Ascending aorta (tissue), 2 donors: ENCODE data around the gene NSUN6. TPM values are rescaled to one million over a fixed set of nuclear protein-coding genes. Genes with fewer than 3 reads are reported as not detected.

Experiments
- DNase-seq, 2 donors: peaks; one replicate each; pipeline ENCODE4 v3.0.0-alpha.2; 2019; ENCODE audit warnings: low spot score in 2 of 2
- H3K27ac ChIP-seq, 2 donors: fragments of 200-600 bp; sonication (generic); one replicate each; pipeline ENCODE4 v1.5.1; 2016 to 2017; ENCODE audit warnings: mild to moderate bottlenecking in 1 of 2
- H3K27me3 ChIP-seq: fragments of 200-600 bp; sonication (generic); one replicate; pipeline ENCODE4 v1.5.1; 2017
- H3K36me3 ChIP-seq, 2 donors: fragments of 200-600 bp; sonication (generic); one replicate each; pipeline ENCODE4 v1.5.1; 2016
- H3K4me1 ChIP-seq, 2 donors: fragments of 200-600 bp; sonication (generic); one replicate each; pipeline ENCODE4 v1.5.1; 2016 to 2017; ENCODE audit warnings: mild to moderate bottlenecking in 1 of 2
- H3K4me3 ChIP-seq, 2 donors: fragments of 200-600 bp; sonication (generic); one replicate each; pipeline ENCODE4 v1.5.1; 2016 to 2017; ENCODE audit warnings: mild to moderate bottlenecking in 1 of 2
- H3K9me3 ChIP-seq, 2 donors: fragments of 200-600 bp; sonication (generic); one replicate each; pipeline ENCODE4 v1.5.1; 2016
- intact Hi-C: fragments of 100-400 bp; cut with DNase I; formaldehyde crosslinking; loops from one replicate; pipeline ENCODE4 v1.15.1; 2023
- total RNA-seq: library from RNA; depleted of rRNA; stranded (reverse); fragments of >200 nt; gene quantifications from one replicate; pipeline ENCODE4 v1.1.0, GENCODE V29; 2016
- TF ChIP-seq, protein P1 (sequence below), 3 experiments: fragments of 200-600 bp in 2 of 3; fragments of 450-650 bp in 1 of 3; sonication (generic) in 2 of 3; IDR thresholded peaks; one replicate each; pipeline ENCODE4 v1.5.1; 2016 to 2019; ENCODE audit warnings: antibody characterized with exemption in 3 of 3, mild to moderate bottlenecking in 1 of 3, moderate library complexity in 1 of 3

Gene NSUN6, protein sequence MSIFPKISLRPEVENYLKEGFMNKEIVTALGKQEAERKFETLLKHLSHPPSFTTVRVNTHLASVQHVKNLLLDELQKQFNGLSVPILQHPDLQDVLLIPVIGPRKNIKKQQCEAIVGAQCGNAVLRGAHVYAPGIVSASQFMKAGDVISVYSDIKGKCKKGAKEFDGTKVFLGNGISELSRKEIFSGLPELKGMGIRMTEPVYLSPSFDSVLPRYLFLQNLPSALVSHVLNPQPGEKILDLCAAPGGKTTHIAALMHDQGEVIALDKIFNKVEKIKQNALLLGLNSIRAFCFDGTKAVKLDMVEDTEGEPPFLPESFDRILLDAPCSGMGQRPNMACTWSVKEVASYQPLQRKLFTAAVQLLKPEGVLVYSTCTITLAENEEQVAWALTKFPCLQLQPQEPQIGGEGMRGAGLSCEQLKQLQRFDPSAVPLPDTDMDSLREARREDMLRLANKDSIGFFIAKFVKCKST
- total RNA-seq = 5.4 TPM

DNA sequence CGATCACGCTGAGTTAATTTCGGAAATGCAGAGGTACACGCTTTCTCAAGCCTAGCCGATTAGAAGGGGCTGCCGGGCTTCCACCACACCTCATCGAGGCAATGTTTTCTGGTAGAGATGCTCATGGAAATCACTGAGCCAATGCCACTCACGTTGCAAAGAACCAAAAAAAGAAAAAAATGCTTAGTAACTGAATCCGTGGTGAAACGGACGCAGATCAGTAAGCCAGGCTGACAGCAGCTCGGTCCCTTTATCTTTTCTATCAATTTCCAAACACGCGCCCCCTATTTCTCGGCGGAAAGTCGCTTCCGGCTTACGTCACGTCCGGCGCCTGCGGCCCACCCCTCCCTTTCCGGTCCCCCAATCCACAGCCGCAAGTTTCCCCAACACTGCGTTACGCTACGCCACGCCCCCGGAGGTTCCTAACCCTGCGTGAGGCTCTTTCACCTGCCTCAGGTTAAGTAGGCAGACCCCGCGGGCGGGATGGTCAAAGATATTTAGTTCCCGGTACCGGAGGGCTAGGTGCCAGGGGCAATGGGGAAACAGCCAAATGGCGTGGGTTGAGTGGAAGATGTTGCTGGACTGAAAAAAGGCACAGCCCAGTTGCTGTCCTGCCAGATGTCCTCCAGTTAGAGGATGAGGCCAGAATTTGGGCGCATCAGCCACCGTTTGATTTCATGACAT, at the start of gene NSUN6:
TSS of gene NSUN6 (minus strand) at position 264 of the 684 bp plus-strand sequence. CDS start 384 bp downstream, outside the sequence.
- intact Hi-C loops = loop anchor here (1.0 to 10.0 kb wide), 3 partner anchors 8 to 1837 kb away; partner anchors contain the start of genes ARL5B and RSU1
- Histone ChIP-seq H3K9me3 (no peaks in the 10 kb centered on the region), H3K27me3 (no peaks in the 10 kb centered on the region), H3K36me3 (no peaks in the 10 kb centered on the region), H3K4me1 (peaks cover 0 to 13% of the 10 kb centered on the region in 2 donors), H3K27ac (peak within 1 kb of the TSS; percentile 87 to 89), H3K4me3 (peak within 1 kb of the TSS; percentile 69 to 73)
- TF ChIP-seq, protein P1, sequence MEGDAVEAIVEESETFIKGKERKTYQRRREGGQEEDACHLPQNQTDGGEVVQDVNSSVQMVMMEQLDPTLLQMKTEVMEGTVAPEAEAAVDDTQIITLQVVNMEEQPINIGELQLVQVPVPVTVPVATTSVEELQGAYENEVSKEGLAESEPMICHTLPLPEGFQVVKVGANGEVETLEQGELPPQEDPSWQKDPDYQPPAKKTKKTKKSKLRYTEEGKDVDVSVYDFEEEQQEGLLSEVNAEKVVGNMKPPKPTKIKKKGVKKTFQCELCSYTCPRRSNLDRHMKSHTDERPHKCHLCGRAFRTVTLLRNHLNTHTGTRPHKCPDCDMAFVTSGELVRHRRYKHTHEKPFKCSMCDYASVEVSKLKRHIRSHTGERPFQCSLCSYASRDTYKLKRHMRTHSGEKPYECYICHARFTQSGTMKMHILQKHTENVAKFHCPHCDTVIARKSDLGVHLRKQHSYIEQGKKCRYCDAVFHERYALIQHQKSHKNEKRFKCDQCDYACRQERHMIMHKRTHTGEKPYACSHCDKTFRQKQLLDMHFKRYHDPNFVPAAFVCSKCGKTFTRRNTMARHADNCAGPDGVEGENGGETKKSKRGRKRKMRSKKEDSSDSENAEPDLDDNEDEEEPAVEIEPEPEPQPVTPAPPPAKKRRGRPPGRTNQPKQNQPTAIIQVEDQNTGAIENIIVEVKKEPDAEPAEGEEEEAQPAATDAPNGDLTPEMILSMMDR (IDR thresholded peaks at IDR 0.05) = no peak
- DNase-seq = peak; percentile 64 to 95

DNA sequence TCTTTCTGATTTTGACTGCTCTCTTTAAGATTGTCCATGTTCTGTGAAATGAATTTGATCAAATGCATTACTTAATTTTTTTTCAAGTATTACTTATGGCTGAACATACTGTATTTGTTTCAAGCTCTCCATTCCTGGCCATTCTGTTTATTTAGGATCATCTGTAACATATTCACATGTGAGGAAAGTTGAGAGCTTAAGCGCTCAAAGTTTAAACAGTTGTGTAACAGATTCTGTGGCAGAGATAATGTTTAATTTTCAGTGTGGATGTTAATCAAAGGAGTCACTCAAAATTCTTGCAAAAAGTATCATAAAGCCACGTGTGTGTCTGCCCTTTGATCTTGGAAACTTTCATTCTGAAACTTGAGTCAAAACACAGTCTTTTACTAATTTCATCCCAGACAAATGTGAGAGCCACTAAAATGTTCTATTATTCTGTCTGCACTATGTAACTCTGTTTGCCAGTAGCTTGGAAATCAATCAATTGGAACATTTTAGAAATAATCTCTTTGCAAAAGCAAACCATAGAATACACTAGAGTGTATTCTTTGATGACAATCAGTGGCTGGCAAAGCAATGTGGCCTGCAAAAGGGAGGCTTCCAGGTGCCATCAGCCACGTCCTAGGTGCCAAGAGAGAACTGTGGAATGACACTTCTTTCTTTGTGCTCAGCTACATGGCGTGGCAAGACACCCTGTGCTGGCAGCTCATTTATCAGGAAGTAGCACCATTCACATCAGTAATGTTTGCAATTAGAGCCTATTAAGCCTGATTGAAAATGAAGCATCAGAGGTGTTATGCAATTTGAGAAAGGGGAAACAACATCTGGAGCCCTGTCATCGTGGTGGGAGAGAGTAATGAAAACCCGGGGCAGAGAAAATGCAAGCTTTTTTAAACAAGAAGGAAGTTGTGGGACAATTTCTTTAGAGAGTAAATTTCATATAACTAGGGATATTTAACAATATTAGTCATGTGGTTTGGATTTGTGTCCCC, 48.8 kb upstream of the NSUN6 start:
- DNase-seq = no peak
- Histone ChIP-seq H3K4me3 (no peak overlapping the region), H3K4me1 (no peaks in the 10 kb centered on the region), H3K27ac (no peak overlapping the region), H3K27me3 (no peaks in the 10 kb centered on the region), H3K9me3 (peaks cover 0 to 3% of the 10 kb centered on the region in 2 donors), H3K36me3 (no peaks in the 10 kb centered on the region)
- intact Hi-C loops = no loop called here
- TF ChIP-seq, protein P1 (IDR thresholded peaks at IDR 0.05) = no peak

DNA sequence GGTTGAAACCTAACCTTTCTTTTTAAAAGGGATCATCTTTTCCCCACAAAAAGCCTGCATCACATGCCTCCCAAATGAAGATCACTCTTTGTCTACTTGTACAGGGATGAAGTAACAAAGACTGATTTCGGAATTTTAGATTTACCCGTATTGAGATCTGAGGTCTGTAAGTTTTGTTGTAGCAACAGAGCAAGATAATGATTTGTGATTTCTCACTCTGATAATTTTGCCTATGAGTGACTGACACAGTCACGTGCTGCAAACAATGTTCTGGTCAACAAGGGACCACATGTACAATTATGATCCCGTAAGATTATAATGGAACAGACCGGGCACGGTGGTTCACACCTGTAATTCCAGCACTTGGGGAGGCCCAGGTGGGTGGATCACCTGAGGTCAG, 39.2 kb upstream of the NSUN6 start:
- Histone ChIP-seq H3K4me1 (no peaks in the 10 kb centered on the region), H3K9me3 (no peaks in the 10 kb centered on the region), H3K4me3 (no peak overlapping the region), H3K36me3 (no peaks in the 10 kb centered on the region), H3K27ac (no peak overlapping the region), H3K27me3 (no peaks in the 10 kb centered on the region)
- intact Hi-C loops = no loop called here
- TF ChIP-seq, protein P1 (IDR thresholded peaks at IDR 0.05) = no peak
- no peak for DNase-seq

- H3K9me3 ChIP-seq = no peaks in the 10 kb centered on the region
- intact Hi-C loops = no loop called here
- no peaks in the 10 kb centered on the region for H3K27me3 ChIP-seq
- no peaks in the 10 kb centered on the region for H3K36me3 ChIP-seq
- no peak for DNase-seq
- TF ChIP-seq, protein P1 (IDR thresholded peaks at IDR 0.05) = peak in 1 of 3 experiments; percentile 29
- H3K4me1 ChIP-seq = no peaks in the 10 kb centered on the region
- H3K4me3 ChIP-seq = no peak overlapping the region
- no peak overlapping the region for H3K27ac ChIP-seq
Measured at GRCh38 chr10:18689498-18689897, 38.1 kb upstream of the NSUN6 start.

DNA sequence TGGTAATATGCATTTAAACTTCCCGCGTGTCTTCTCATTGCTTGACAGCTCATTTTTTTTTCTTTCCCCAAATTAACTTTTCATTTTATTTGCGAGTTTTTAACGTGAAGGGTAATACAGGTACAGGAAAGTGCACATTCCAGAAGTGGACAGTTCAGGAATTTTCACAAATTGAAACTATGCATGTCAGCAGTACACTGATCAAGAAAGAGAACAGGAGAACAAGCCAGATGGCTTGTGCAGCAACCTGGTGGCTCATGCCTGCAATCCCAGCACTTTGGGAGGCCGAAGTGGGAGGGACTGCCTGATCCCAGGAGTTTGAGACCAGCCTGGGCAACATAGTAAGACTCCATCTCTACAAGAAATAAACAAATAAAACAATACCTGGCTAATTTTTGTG, 36.3 kb upstream of the NSUN6 start:
- H3K36me3 ChIP-seq = no peaks in the 10 kb centered on the region
- no peaks in the 10 kb centered on the region for H3K4me1 ChIP-seq
- H3K27me3 ChIP-seq = no peaks in the 10 kb centered on the region
- DNase-seq = no peak
- TF ChIP-seq, protein P1 (IDR thresholded peaks at IDR 0.05) = no peak
- no peak overlapping the region for H3K4me3 ChIP-seq
- intact Hi-C loops = no loop called here
- no peaks in the 10 kb centered on the region for H3K9me3 ChIP-seq
- H3K27ac ChIP-seq = no peak overlapping the region
